ENCODE data around the gene ZNF485.
"Not testable (repeated sequence)": the region's sequence is repeated elsewhere in the genome, so short reads cannot be mapped to it uniquely, and the experiment has no call there.

Gene ZNF485

DNA sequence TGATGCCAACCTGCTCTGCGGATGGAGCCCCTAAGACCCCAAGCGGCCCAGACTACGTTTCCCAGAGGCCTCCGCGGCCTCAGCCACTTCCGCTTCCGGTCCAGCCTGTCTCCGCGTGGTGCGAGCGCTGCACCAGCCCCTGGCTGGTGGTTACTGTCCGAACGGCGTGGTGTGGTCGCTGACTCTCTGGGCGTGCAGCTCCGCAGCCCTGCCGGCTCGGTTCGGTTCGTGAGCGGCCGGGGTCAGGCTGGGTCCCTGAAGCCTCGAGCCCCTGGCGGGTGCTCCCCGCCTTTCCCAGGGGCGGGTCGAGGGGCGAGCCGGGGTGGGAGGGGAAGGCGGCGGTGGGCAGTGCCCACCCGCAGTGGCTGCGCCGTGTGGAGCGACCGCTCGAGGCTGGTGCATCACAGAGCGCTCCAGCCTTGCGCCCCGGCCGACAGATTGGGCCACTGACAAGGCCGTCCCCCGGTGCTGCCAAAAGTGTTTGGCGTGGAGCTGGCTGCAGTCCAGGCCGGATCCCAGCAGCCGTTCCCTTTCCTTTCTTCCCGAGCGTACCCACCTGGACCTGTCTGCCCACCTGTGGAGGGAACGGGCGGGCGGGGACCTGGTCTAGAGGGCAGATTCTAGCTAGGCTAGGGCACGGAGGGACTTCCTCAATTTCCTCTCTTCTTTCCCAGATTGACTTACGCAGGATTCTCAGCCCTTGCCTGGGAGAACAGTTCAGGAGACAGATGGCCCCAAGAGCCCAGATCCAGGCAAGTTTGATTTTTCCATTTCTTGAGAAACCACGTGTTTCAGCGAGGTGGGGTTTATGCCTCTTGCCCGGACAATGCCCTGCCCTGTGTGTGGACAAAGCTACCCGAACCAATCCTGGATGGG, at the start of gene ZNF485:
TSS of gene ZNF485 (plus strand) at position 116 of the 876 bp plus-strand sequence. CDS start at position 729, 613 bp downstream.
- DNase-seq (ENCODE audit: low read depth) = peak; percentile 53

DNA sequence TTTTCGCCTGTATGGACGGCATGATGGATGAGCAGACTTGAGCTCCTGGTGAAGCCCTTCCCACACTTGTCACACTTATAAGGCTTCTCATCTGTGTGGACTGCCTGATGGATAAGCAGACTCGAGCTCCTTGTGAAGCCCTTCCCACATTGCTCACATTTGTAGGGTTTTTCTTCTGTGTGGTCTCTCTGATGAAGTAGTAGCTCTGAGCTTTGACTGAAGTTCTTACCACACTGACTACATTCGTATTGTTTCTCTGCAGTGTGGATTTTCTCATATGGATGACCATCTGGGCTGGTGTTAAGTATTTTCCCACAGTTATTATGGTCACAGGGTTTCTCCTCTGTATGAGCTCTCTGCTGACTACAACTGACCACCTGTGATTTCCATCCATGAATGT, 49.0 kb upstream of the ZNF485 start:
- DNase-seq (ENCODE audit: low read depth) = no peak

DNA sequence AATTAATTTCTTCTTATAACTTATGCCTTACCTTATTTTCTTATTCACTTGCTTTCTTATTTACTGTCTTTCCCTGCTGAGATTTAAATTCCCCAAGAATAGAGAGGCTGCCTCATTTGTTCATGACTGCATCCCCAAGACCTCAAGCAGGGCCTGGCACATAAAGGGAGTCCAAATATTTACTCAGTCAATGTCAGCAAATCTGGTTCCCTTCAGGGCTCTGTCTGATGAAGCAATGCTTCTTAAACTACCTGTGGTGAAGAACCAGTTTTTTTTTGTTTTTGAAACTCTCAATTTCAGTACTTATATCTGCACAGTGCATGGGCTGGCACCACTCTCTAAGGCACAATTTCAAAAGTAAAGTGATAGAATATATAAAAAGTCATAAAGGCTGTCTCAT, 36.6 kb upstream of the ZNF485 start:
- DNase-seq (ENCODE audit: low read depth) = no peak

DNA sequence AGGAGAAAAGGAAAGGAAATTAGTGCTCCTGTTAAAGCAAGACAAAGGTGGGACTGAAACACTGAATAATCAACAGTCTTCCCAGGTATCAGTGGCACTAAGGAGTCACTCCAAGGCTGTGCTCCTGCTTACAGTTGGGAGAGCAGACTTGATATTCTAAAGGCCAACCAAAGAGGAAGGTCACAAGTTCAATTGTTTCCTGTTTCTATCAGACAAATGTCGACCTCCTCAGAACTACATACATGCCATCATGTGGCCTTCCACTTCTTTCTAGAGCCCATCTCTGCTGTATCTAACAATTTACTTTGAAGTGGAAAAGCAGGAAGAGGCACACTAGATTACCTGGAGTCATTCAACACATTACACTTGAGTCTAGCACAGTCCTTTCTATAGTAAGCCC, 35.3 kb upstream of the ZNF485 start:
- DNase-seq (ENCODE audit: low read depth) = no peak

DNA sequence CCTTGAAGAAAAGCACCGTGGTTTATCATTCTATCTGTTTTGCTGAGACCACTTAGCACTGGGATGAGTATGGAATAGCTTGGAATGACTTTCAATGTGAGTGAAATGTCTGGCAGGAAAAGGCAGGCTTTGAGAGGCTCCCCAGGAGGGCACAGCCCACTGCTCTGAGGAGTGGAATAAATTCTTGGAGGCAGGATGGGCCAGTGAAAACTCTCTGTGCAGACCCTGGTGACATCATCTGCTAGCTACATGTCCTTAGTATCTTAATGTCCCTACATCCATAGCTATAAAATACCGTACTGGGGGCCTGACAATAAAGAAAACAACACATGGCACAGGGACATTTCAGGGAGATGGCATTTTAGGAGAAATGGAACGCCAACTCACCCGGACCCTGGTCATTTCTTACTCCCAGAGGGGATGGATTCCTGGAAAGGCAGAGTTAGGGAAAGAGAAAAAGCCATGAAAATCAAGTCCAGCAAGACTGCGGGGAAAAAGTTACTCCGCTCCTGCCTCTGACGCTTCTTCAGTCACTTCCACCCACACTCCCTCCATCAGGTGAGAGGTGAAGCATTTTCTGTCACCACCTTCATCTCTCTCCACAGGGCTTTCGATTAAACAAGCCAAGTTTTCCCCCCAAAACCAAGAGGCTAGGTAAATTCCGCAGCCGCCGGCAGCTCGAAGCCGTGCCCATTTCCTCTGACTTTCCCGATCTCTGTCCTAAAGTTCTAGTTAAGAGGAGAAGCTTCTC, 32.8 kb upstream of the ZNF485 start:
- no peak for DNase-seq (ENCODE audit: low read depth)

DNA sequence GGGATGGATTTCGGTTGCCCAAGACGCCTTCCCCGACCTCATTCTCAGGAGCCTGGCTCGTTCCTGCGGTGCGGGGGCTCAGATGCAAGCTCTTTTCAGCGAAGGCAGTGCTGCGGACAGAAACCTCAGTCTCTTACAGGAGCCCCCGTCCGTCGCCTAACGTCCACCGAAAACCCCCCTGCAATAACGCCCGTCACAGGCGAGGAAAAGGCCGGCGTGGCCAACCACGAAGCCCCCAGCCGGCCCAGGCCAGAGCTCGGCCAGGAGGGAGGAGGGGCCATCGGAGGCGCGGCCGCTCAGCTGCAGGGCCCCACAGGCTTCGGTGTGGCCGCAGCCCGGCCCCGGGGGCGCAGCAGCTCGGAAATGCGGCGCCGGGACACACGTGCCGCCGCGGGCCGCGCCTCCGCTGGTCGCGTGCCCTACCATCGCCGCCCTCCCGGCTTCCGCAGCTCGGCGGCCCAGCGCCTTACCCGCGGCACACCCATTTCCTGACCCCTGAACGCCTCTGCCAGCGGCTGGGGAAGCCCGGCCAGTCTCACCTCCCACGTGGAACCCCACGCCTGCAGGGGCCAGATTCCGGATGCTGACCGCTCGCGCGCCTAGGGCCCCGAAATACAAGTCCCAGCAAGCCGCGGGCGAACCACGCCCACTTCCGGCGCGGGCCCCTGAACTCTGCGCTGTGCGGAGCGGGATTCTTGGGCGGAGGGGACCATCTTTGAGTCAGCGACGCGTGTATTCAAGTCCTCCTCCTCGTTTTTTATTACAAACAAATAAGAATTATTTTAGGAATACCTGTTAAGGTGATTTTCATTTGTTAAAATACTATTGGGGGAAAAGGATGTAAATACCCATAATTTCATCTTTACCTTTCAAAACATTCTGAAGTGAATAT, 32.0 kb upstream of the ZNF485 start, which contains the start of gene ZNF239:
TSS of gene ZNF239 (minus strand) at position 616 of the 892 bp plus-strand sequence. CDS start 16,537 bp downstream, outside the sequence.
- peak; percentile 88 for DNase-seq (ENCODE audit: low read depth)

DNA sequence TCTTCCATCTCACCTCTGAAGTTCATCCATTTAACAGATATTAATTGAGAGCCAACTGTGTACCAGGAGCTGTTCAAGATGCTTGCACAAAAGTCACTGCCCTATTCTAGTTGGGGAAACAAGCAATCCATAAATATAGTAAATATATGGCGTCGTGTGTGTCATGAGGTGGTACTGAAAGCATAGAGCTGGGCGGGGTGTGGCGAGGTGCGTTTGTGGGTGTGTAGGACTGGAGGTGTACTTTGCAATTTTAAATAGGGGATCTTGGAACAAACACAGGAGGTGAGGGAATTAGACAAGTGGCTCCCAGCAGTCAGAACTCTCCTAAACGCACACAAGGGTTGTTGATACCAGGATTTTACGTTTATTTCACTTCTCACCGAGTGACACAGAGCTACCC, 31.3 kb upstream of the ZNF485 start:
- no peak for DNase-seq (ENCODE audit: low read depth)

DNA sequence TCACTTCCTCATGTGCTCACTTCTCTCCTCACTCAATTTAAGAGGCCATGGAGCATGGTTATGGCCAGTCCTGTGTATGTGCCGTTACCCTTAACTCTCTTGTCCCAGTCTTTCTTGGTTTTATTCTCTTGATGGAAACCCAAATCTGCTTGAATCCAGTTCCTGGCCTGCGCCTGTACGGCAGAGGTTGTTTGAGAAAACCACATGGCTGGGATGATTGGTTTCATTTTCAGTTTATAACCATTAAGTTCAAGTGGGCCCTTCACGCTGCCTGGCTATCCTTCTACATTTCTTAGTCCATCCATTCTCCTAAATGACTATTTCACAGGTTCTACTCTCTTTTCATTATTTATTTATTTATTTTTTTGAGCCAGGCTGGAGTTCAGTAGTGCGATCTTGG, 30.2 kb upstream of the ZNF485 start:
- DNase-seq (ENCODE audit: low read depth) = no peak

DNA sequence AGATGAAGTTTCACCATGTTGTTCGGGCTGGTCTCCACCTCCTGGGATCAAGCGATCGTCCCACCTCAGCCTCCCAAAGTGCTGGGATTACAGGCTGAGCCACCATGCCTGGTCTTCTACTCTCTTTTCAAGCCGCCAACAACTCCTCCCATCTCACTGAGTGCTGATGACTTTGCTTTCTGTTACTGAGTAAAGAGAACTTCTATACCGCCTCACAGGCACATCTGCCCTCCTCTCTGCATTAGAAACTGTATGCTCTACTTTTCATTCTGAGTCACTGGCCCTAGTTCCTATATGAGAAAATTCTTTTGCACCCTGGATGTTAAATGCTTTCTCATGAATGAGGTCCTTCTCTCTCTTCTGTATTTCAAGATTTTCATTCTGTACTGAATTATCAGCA, 29.7 kb upstream of the ZNF485 start:
- DNase-seq (ENCODE audit: low read depth) = no peak

DNA sequence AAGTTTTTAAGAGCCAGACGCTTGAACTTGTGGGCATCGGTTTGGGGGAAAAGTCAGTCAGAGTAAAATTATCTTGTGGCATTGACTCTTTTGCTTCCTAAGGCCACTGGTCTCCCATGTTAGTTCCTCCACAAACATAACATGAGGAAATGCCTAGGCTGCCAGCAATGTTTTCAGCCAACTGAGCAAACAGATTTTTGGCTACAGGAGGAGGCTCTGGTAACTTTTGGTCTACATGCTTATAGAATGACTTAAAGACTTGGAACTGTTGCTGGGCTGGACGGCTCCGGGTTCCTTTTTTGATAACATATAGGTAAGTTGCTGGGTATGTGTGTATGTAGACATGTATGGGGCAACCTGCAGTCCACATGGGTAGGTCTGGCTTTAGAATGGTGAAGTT, 22.2 kb upstream of the ZNF485 start:
- DNase-seq (ENCODE audit: low read depth) = no peak

DNA sequence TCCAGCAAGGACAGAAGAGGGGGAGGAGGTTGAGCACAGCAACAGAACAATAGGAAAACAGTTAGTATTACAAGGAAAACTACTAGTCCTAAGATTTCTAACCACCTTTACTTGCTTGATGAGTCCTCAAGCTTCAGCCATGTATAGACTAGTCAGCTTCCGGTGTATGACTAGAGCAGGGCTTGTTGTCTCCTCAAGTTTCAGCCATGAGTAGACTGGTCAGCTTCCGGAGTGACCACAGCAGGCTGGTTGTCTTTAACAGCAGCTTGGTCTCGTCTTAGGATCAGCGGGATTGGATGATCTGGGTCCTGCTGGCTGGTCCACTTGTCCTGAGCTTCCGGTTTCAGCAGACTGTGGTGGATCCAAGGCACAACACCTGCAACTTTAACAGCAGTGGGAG, 21.2 kb upstream of the ZNF485 start:
- DNase-seq (ENCODE audit: low read depth) = no peak

DNA sequence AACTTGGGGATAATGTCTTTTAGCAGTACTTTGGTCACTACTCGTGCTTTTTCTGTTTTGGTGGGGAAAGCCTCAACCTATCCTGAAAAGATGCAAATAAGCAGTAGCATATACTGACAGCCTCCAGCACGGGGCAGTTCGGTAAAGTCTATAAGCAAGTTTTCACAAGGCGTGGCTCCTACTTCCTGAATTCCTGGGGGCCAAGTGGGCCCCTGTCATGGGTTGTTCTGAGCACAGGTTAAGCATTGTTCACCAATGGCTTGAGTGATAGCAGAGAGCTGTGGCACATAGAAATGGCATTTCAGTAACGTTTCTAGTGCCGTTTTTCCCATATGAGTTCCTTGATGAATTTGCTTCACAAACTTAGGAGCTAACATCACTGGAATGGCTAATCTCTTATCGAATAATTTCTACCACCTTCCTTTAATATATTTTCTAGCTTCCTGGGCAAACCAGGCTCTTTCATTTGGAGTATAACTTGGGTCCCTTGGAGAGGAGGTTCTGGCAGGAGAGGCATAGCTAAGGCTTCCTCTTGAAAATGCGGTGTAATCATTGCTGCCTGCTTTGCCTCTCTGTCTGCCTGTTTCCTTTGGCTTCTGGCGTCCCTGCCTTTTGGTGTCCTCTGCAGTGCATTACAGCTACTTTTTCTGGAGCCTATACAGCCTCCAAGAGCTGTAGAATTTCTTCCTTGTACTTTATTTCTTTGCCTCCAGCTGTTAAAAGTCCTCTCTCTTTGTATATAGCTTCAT, 20.1 kb upstream of the ZNF485 start:
- no peak for DNase-seq (ENCODE audit: low read depth)

DNA sequence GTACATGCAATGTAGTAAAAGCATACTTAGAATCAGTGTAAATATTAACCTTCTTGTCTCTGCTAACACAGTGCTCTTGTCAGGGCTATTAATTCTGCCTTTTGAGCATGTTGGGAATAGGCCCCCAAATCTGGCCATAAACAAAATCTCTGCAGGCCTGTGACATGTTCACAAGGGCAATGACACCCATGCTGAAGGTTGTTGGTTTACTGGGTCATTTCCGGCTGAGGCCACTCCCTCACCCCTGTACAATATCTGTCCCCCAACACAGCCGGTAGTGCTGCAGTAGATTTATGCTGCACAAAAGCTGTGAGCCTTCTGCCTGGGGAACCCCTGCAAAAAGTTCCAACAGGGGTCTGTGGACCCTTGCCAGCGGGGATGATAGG, 19.5 kb upstream of the ZNF485 start:
- DNase-seq (ENCODE audit: low read depth) = not testable (repeated sequence)

DNA sequence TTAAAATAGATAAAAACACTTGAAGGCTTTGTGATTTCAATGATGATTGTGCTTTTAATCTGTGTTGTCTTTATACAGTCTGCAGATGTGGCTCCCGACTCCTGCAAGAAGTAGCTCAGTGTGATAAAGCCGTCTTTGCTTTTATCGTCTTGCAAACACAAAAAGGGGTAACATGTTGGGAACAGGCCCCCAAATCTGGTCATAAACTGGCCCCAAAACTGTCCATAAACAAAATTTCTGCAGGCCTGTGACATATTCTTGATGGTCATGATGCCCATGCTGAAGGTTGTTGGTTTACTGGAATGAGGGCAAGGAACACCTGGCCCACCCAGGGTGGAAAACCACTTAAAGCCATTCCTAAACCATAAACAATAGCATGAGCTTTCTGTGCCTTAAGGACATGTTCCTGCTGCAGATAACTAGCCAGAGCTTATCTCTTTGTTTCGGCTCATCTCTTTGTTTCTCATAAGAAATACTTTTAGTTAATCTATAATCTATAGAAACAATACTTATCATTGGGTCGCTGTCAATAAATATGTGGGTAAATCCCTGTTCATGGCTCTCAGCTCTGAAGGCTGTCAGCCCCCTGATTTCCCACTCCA, 14.8 kb upstream of the ZNF485 start:
- DNase-seq (ENCODE audit: low read depth) = no peak

DNA sequence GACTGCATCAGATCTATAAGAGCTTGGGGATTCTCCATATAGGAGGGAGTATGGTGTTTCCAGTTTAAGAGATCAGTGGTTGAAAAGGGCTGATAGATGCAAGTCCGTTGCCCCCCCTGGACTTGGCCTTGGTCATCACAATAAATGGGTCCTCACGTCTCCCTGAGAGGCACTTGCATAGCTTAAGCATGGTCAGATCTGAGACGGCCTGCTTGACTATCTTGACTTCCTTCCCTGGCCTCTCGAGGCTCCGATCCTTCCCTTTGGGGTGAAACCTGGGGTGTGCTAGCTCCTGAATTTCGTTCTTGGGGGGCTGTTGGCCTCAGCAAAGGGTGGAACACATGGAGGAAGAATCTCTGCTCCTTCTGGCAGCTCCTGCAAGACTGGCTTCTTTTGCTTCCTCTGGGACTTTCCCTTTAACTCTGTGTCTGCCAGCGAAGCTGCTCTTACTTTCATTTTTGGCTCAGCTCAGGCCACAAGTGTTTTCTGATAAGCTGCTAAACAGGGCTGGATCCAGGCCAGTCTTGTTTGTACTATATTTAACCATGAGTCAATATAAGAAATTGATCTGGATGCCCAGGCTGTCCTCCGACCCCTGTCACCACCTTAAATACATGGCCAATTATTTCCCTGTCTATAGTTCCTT, 11.2 kb upstream of the ZNF485 start:
- peak; percentile 6 for DNase-seq (ENCODE audit: low read depth)

DNA sequence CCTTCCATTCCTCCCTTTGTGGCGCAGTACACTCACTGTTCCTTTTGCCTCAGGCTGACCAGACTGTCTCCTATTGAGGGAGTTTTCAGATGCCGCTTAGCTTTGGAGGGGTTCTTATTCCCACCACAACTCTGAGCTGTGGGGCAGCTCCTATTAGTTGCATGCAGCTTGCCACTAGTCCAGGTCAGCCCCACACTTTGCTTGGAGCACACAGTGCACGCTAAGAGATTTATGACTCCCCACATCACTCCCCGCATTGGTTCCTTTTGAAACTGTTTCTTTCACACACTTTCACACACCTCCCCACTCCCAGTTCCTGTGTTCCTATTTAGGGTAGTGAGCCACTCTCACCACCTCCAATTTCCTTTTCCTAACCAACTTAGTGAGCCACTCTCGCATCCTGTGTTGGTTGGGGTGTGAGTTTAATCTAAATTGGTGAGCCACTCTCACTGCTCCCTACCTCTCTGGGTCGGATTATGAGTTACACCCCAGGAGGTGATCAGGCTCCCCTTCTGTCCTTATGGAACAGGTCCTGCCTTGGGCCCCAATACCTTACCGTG, 10.4 kb upstream of the ZNF485 start:
- no peak for DNase-seq (ENCODE audit: low read depth)

DNA sequence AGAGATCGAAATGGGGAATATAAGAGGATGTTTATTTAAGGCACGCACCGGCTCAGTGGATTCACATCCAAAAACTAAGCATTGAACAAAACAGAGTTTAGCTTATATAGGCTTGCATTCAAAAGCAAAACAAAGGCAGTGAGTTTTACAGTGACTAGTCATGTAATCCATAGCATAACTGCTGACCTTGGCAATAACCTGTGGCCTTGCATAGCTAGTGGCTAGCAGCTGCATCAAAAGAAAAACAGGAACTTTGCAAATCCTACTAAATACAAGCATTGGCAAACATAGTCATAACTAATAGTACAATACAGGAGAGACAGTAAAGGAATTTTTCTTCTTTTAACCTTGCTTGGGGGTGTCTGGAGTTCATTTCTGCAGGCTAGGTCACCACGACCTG, 9.7 kb upstream of the ZNF485 start:
- no peak for DNase-seq (ENCODE audit: low read depth)

DNA sequence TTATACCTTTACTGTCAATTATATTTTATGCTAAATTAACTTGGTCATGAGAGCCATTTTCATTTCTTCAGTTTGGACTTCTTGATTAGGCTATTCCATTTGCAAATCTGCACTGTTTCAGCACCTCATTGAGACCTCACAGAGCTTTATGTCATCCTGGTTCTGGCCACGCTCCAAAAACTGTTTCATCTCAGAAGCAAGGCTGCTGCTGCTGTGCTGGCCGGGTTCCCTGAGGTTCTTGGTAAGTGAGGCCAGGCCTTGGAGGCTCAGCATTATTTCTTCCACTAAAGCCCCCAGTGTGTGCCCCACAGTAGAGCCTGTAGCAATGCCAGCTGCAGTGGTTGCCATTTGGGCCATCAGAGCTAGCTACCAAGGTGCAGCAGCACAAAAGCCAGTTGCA, 7.8 kb upstream of the ZNF485 start:
- DNase-seq (ENCODE audit: low read depth) = peak; percentile 25

DNA sequence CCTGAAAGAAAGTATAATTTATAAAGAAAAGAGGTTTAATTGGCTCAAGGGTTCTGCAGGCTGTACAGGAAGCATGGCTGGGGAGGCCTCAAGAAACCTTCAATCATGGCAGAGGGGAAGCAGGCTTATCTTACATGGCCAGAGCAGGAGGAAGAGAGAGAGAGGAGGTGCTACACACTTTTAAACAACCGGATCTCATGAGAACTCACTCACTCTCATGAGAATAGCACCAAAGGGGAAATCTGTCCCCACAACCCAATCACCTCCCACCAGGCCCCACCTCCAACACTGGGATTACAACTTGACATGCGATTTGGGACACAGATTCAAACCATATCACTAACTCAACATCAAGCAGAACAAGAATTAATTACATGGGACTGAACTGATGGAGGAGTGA, 6.9 kb upstream of the ZNF485 start:
- DNase-seq (ENCODE audit: low read depth) = no peak

DNA sequence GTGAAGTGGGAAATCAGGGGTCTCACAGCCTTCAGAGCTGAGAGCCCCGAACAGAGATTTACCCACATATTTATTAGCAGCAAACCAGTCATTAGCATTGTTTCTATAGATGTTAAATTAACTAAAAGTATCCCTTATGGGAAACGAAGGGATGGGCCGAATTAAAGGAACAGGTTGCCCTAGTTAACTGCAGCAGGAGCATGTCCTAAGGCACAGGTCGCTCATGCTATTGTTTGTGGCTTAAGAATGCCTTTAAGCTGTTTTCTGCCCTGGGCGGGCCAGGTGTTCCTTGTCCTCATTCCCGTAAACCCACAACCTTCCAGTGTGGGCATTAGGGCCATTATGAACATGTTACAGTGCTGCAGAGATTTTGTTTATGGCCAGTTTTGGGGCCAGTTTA, 4.7 kb upstream of the ZNF485 start:
- not testable (repeated sequence) for DNase-seq (ENCODE audit: low read depth)

Data from fibroblast of gingiva (primary cell).